HepG2 (cell line): ENCODE measurements around the gene VDR. TPM values are rescaled to one million over a fixed set of nuclear protein-coding genes. Genes with fewer than 3 reads are reported as not detected.

Experiments
- ATAC-seq: fragments of 200-7000 bp; cut with Tn5 transposase; 3 replicates; pipeline ENCODE4 v1.9.1; 2020; ENCODE audit warnings: mild to moderate bottlenecking, moderate library complexity
- BruUV-seq: library from RNA; stranded (reverse); fragments of 400-500 nt; replicated peaks from 2 replicates; lab custom pipeline; 2021; lab: Mats Ljungman, UMichigan
- CTCF ChIA-PET: fragments of 300-600 bp; formaldehyde crosslinking; extraction: SDS; loops from one replicate; lab custom pipeline; 2021; ENCODE audit warnings: low total read pairs, inconsistent platforms, low intra/inter-chr PET ratio; lab: Yijun Ruan, JAX
- POLR2A ChIA-PET: fragments of 350-600 bp; sonication (Branson Sonifier 250); formaldehyde crosslinking; loops from one replicate; lab custom pipeline; 2020; ENCODE audit warnings: antibody characterized with exemption, inconsistent platforms; lab: Yijun Ruan, JAX
- DNase-seq: peaks from one replicate; pipeline ENCODE4 v3.0.0-alpha.2; 2015; ENCODE audit warnings: low spot score
- FAIRE-seq: peaks from 3 replicates; lab custom pipeline; 2011; peaks lifted over from hg19 to GRCh38; lab: Jason Lieb, UNC
- H2AFZ ChIP-seq: one replicate; pipeline ENCODE4 v1.6.1; 2011; ENCODE audit warnings: low read length, inconsistent platforms
- H3K27ac ChIP-seq: fragments of 300-600 bp; 3 replicates; pipeline ENCODE4 v1.8.0; 2011; ENCODE audit warnings: mixed run types, mild to moderate bottlenecking, mixed read lengths, low read length, inconsistent platforms; ENCODE audit not compliant: insufficient read depth; ENCODE audit errors: extremely low read length
- H3K27me3 ChIP-seq, 2 experiments: fragments of 200-600 bp in 1 of 2; 2 replicates in 1 of 2; 3 replicates in 1 of 2; pipeline versions ENCODE4 v1.6.0 to v1.8.0; 2011; ENCODE audit warnings: low read length in 2 of 2, mild to moderate bottlenecking in 2 of 2, moderate library complexity in 2 of 2, inconsistent platforms in 1 of 2; ENCODE audit not compliant: insufficient read depth in 2 of 2, control insufficient read depth in 1 of 2
- H3K36me3 ChIP-seq, 2 experiments: fragments of 200-600 bp in 1 of 2; replicated peaks in 1 of 2; 2 replicates in 1 of 2; 3 replicates in 1 of 2; pipeline versions ENCODE4 v1.5.1 to v1.8.0; 2011; ENCODE audit warnings: low read length in 2 of 2, inconsistent platforms in 1 of 2; ENCODE audit not compliant: insufficient read depth in 2 of 2, control insufficient read depth in 1 of 2
- H3K4me1 ChIP-seq: 2 replicates; pipeline ENCODE4 v1.5.1; 2012; ENCODE audit warnings: low read length, inconsistent platforms; ENCODE audit not compliant: insufficient read depth
- H3K4me2 ChIP-seq: 2 replicates; pipeline ENCODE4 v1.6.0; 2011; ENCODE audit warnings: low read depth, low read length, inconsistent platforms
- H3K4me3 ChIP-seq, 3 experiments: fragments of 200-600 bp in 1 of 3; sonication (generic), shearing (Covaris generic) in 1 of 3; replicated peaks in 1 of 3; 2 replicates each; pipeline ENCODE4 v1.5.1; 2011 to 2016; ENCODE audit warnings: low read length in 3 of 3, inconsistent platforms in 2 of 3, low read depth in 2 of 3, mild to moderate bottlenecking in 2 of 3, control low read depth in 1 of 3, mixed read lengths in 1 of 3; ENCODE audit not compliant: insufficient read depth in 1 of 3
- H3K79me2 ChIP-seq: one replicate; pipeline ENCODE4 v1.6.1; 2011; ENCODE audit warnings: low read length, inconsistent platforms; ENCODE audit not compliant: insufficient read depth
- H3K9ac ChIP-seq: 2 replicates; pipeline ENCODE4 v1.6.0; 2011; ENCODE audit warnings: mild to moderate bottlenecking, low read depth, low read length, inconsistent platforms; ENCODE audit not compliant: insufficient read depth
- H3K9me3 ChIP-seq: 2 replicates; pipeline ENCODE4 v1.5.1; 2012; ENCODE audit warnings: mild to moderate bottlenecking, low read length
- H4K20me1 ChIP-seq: 2 replicates; pipeline ENCODE4 v1.6.0; 2011; ENCODE audit warnings: inconsistent platforms, mild to moderate bottlenecking, low read length, moderate library complexity; ENCODE audit not compliant: insufficient read depth
- CHD2 ChIP-seq: IDR thresholded peaks from 2 replicates; pipeline ENCODE4 v1.6.1; 2011; ENCODE audit warnings: low read depth, low read length, improper control_type of control experiment
- HIC2 ChIP-seq: sonication (generic); formaldehyde crosslinking; IDR thresholded peaks from 2 replicates; pipeline ENCODE4 v1.9.0; 2022; ENCODE audit warnings: low read depth, missing genetic modification reagents
- HNRNPL ChIP-seq: fragments of 200-400 bp; formaldehyde crosslinking; IDR thresholded peaks from 2 replicates; pipeline ENCODE4 v1.6.1; 2017; ENCODE audit warnings: mild to moderate bottlenecking, low read depth, low read length
- MAFF ChIP-seq: IDR thresholded peaks from 2 replicates; pipeline ENCODE4 v1.6.1; 2011; ENCODE audit warnings: low read depth, low read length, improper control_type of control experiment
- MAFG ChIP-seq: sonication (generic); formaldehyde crosslinking; IDR thresholded peaks from 2 replicates; pipeline ENCODE4 v1.5.1; 2020; ENCODE audit warnings: mild to moderate bottlenecking, missing genetic modification reagents
- MAFK ChIP-seq, 2 experiments: IDR thresholded peaks in 1 of 2; conservative IDR thresholded peaks in 1 of 2; 2 replicates each; pipeline ENCODE4 v1.6.1; 2011; ENCODE audit warnings: improper control_type of control experiment in 2 of 2, low read length in 2 of 2
- ZSCAN9 ChIP-seq: IDR thresholded peaks from 2 replicates; pipeline ENCODE4 v1.6.1; 2016; ENCODE audit warnings: borderline replicate concordance
- WGBS: methylation state at CpG from one replicate; pipeline ENCODE4 v1.1.6; 2017; ENCODE audit warnings: low lambda C conversion rate; 5-methylcytosine and 5-hydroxymethylcytosine counted together
- in situ Hi-C: cut with HindIII; loops from 2 replicates; pipeline ENCODE4 v1.10.0; 2017; ENCODE audit warnings: low pct_unique_long_range_greater_than_20kb; ENCODE audit not compliant: extremely low pct_ligation_motif_present
- intact Hi-C: fragments of 100-400 bp; cut with micrococcal nuclease; formaldehyde crosslinking; loops from one replicate; pipeline ENCODE4 v1.10.0; 2022; ENCODE audit not compliant: unreplicated experiment
- polyA plus RNA-seq, 8 experiments: library from polyadenylated mRNA; depleted of rRNA in 3 of 8; stranded (reverse) in 7 of 8; unstranded in 1 of 8; fragments of >200 nt; fragmentation: Illumina TruSeq in 4 of 8; extraction: Trizol in 4 of 8; gene quantifications; 2 replicates each; pipeline versions ENCODE4 v1.2.1 to v1.2.3, GENCODE V29; 2011 to 2016; ENCODE audit warnings: low read depth in 4 of 8, missing spikeins in 1 of 8, mixed read lengths in 1 of 8; ENCODE audit not compliant: insufficient read depth in 1 of 8
- total RNA-seq, 5 experiments: library from RNA; depleted of rRNA; stranded (reverse); fragments of >200 nt; fragmentation: Illumina TruSeq; extraction: Trizol; gene quantifications; 2 replicates each; pipeline ENCODE4 v1.2.3, GENCODE V29; 2016; ENCODE audit warnings: low read depth in 1 of 5
- TF ChIP-seq, protein P1 (sequence below): fragments of 450-650 bp; IDR thresholded peaks from 2 replicates; pipeline ENCODE4 v1.6.1; 2016

VDR gene
- total and polyA plus RNA-seq, 2 of the 13 experiments (the other 11 are each of a cell fraction or from before 2014, with no cell fraction given) = 0.08 to 0.33 TPM

DNA sequence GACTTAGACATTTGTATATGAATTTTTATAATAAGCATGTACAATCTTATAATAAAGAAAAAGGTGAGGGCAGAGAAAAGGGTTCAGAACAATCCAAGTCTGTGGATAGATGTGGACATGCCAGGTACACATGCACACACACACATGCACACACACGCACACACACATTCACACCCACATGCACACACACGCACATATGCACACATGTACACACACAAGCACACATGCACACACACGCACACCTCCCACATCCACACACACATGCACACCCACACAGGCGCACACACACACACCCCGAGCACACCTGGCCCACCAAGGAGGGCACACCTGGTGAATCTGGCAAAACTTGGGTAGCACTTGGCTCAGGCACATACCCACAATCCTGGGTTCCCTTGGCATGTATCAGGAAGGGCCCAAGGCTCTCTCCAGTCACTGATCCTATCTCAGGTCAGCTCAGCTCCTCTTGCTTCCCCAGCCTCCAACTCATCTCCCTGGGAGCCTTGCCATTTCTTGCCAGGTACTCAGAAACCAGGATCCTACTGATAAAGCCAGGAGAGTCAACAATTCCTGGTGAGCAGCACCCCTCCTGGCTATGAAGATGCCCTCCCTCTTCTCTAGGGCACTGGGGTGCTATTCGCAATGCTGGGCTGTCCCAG, 40.0 kb upstream of the VDR start:
- FAIRE-seq (no peak), DNase-seq (no peak), ATAC-seq (no peak)
- H3K27ac ChIP-seq = no peak overlapping the region
- no peak for TF ChIP-seq ZSCAN9
- TF ChIP-seq, protein P1, sequence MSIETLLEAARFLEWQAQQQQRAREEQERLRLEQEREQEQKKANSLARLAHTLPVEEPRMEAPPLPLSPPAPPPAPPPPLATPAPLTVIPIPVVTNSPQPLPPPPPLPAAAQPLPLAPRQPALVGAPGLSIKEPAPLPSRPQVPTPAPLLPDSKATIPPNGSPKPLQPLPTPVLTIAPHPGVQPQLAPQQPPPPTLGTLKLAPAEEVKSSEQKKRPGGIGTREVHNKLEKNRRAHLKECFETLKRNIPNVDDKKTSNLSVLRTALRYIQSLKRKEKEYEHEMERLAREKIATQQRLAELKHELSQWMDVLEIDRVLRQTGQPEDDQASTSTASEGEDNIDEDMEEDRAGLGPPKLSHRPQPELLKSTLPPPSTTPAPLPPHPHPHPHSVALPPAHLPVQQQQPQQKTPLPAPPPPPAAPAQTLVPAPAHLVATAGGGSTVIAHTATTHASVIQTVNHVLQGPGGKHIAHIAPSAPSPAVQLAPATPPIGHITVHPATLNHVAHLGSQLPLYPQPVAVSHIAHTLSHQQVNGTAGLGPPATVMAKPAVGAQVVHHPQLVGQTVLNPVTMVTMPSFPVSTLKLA = peak; percentile 61
- in situ Hi-C loops = loop anchor here (10.0 kb wide), 1 partner anchor 220 kb away; no protein-coding TSS in a partner anchor
- H3K9me3 ChIP-seq = no peaks in the 10 kb centered on the region
- ChIA-PET POLR2A (no interaction called here), CTCF (no interaction called here)
- no peaks in the 10 kb centered on the region for H4K20me1 ChIP-seq
- no TSS peak for BruUV-seq
- H3K4me2 ChIP-seq = no peak overlapping the region
- peaks cover 1 to 7% of the 10 kb centered on the region in 2 experiments for H3K27me3 ChIP-seq
- no peaks in the 10 kb centered on the region for H3K79me2 ChIP-seq
- no peak overlapping the region for H3K9ac ChIP-seq
- no peak overlapping the region for H2AFZ ChIP-seq
- H3K4me3 ChIP-seq = no peak overlapping the region
- intact Hi-C loops = loop anchor here (10.0 kb wide), 1 partner anchor 220 kb away; no protein-coding TSS in a partner anchor
- 76% methylated on average over 6 of the region's 6 CpGs for WGBS
- H3K36me3 ChIP-seq = no peaks in the 10 kb centered on the region
- H3K4me1 ChIP-seq = peaks cover 44% of the 10 kb centered on the region

DNA sequence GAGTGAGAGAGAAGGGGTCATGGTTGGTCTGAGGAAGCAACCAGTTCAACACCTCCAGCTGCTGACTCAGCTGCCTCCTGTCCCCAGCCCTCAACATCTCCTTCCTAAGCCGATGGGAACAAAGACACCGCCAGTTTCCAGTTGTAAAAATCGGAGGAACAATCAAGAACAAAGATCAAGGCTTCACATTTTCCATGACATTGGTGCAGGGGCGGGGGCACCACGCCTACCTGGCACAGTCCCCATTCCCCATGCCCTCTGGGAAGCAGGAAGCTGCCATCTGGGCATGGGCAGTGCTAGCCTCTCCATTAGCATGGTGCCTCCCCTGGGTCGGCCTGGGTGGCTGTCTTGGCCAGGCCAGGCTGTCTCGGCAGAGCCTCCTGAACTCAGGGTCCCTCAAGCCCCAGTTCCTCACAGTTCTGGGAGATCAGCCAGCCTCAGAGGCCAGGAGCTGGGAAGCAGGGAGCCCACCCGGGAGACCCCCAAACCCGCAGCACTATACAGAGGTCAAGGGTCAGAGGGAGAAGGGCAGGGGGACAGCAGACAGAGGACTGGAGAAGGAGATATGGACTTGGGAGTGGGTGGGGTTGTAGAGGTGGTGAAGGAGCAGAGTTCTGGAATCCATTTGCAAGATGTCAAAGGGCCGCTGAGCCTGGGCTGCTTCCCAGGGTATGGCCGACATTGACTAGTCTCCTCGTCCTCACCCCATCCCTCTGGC, 39.0 kb upstream of the VDR start:
- no peak overlapping the region for H3K9ac ChIP-seq
- no peaks in the 10 kb centered on the region for H4K20me1 ChIP-seq
- no peaks in the 10 kb centered on the region for H3K9me3 ChIP-seq
- peaks cover 34% of the 10 kb centered on the region for H3K4me1 ChIP-seq
- DNase-seq (peak; percentile 19), FAIRE-seq (no peak), ATAC-seq (peak; percentile 25)
- peak overlapping the region; percentile 14; the same call in 1 of the 2 replicates for H3K4me2 ChIP-seq
- H3K27me3 ChIP-seq = peaks cover 1 to 7% of the 10 kb centered on the region in 2 experiments
- BruUV-seq = no TSS peak
- H3K27ac ChIP-seq = no peak overlapping the region
- H3K36me3 ChIP-seq = no peaks in the 10 kb centered on the region
- 17% methylated on average over 11 of the region's 12 CpGs for whole genome bisulfite sequencing
- no peak overlapping the region for H3K4me3 ChIP-seq
- H3K79me2 ChIP-seq = no peaks in the 10 kb centered on the region
- CTCF ChIA-PET = no interaction called here
- in situ Hi-C loops = loop anchor here (10.0 kb wide), 1 partner anchor 221 kb away; no protein-coding TSS in a partner anchor
- intact Hi-C loops = loop anchor here (10.0 kb wide), 1 partner anchor 221 kb away; no protein-coding TSS in a partner anchor
- H2AFZ ChIP-seq = no peak overlapping the region
- POLR2A ChIA-PET = no interaction called here
- TF ChIP-seq HIC2 (CRISPR knock-in tag) (peak; percentile 32; the same call in 1 of the 2 replicates), MAFF (peak; percentile 43; the same call in 1 of the 2 replicates), MAFK (conservative IDR thresholded peaks at IDR 0.05 in 1 of 2, IDR thresholded peaks at IDR 0.05 in 1 of 2; ENCODE audit: low read length in 2 of 2) (peak; percentile 62 to 69), HNRNPL (0 out of 2 replicates have a peak, but pooled peaks have one; percentile 47), MAFG (CRISPR knock-in tag) (0 out of 2 replicates have a peak, but pooled peaks have one; percentile 23), CHD2 (no peak)
